HG02885 (cell line): ENCODE results near the gene HTN1.
"Not testable (repeated sequence)": the region's sequence is repeated elsewhere in the genome, so short reads cannot be mapped to it uniquely, and the experiment has no call there.

Source experiments
- ATAC-seq: cut with Tn5 transposase; IDR thresholded peaks from one replicate; pipeline ENCODE4 v1.9.1; 2021; ENCODE audit warnings: mild to moderate bottlenecking; ENCODE audit not compliant: unreplicated experiment, poor library complexity

Gene HTN1

DNA sequence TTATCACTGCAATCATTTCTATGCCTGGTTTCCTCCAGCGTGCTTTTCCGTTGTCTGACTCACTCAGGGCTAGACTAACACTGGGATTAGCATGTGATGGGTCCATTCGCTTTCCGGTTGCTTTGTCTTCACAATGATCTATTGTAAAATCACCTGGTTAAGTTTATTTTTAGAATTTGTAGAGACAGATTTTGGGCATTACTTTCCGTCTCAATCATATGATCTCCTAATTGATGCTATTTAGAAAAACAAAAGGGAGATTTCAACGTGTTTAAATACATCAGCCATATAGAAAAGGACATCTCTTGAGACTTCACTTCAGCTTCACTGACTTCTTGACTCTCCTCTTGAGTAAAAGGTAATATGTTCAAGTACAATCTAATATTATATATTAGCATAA, at the start of gene HTN1:
Gene HTN1, plus strand, starts transcription at position 301 of the 400 bp plus-strand sequence. CDS start 2,639 bp downstream, outside the sequence.
- ATAC-seq = not testable (repeated sequence)

DNA sequence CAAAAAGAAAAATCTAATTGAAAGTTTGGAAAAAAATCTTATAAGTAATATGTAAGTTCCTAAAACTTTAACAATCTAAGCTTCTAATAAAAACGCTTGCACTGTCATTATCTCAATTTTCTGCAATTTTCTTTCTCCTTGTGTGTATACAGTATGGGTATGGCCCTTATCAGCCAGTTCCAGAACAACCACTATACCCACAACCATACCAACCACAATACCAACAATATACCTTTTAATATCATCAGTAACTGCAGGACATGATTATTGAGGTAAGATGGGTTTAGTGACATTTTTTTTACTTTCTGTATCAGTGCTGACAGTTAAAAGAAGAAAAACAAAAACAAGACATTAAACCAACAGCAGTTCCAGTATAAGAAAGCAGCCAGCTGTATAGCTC, 49.5 kb upstream of the HTN1 start:
- no peak for ATAC-seq

DNA sequence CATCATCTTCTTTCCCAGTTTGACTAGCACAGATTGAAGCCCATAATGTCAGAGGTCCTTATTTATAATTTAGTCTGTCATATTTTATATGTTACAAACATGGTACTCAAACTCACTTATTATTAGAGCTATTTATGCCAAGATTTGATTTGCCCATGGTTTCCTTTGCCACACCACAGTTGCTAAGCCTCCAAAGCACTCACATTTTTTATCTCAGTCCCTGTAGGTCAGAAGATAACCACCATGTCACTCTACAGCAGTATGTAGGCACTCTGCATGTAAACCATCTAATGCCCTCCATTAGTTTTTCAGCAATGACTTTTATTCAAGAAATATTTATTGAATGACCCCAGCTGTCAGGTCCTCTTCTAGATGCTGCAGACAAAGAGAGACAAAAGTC, 47.7 kb upstream of the HTN1 start:
- ATAC-seq = no peak

DNA sequence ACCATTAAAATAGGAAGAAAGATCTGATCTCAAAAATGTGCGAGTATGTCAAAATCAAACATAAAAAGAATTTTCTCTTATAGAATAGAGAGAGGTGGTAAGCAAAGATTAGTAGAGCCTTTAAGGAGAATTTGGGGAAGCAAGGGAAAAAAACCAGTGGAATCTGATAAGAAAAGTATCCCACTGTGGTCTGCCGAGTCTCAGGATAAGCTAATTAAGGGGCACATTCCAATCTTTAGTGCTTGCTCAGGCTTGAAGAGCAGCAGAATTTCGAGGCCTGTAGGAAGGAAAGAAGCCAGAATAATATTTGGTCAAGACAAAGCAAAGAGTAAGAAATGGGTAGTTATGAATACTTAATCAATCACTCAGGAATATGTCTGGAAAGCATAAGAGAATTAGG, 41.5 kb upstream of the HTN1 start:
- no peak for ATAC-seq

DNA sequence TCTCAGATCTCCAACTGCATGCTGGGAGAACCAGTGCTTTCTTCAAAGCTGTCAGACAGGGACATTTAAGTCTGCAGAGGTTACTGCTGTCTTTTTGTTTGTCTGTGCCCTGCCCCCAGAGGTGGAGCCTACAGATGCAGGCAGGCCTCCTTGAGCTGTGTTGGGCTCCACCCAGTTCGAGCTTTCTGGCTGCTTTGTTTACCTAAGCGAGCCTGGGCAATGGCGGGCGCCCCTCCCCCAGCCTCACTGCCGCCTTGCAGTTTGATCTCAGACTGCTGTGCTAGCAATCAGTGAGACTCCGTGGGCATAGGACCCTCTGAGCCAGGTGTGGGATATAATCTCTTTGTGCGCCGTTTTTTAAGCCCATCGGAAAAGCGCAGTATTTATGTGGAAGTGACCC, 31.2 kb upstream of the HTN1 start:
- not testable (repeated sequence) for ATAC-seq

DNA sequence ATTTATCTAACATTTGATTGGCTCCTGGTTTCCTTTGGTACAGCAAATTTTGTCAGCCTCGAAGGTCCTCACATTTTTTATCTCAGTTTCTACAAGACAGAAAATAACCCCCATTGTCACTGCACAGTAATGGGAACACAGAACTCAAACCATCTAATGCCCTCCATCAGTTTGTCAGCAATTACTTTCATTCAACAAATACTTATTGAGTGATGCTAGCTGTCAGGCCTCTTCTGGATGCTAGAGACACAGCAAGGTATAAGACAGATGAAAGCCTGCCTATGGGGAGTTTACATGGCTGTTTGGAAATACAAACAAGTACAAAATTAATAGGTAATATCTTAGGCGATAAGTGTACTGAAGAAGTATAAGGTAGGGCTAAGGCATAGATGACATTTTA, 27.0 kb upstream of the HTN1 start:
- no peak for ATAC-seq

DNA sequence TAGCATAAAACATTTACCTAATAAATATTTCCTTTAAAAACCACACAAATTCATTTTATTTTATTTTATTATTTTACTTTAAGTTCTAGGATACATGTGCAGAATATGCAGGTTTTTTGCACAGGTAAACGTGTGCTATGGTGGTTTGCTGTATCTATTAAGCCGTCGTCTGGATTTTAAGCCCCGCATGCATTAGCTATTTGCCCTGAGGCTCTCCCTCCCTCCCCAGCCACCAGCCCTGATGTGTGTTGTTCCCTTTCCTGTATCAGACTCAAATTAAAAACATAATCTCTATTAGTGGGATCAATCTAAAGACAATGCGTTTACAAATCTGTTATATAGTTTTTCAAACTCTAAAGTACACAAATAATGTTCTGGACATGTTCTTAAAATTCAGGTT, 23.2 kb upstream of the HTN1 start:
- ATAC-seq = no peak

DNA sequence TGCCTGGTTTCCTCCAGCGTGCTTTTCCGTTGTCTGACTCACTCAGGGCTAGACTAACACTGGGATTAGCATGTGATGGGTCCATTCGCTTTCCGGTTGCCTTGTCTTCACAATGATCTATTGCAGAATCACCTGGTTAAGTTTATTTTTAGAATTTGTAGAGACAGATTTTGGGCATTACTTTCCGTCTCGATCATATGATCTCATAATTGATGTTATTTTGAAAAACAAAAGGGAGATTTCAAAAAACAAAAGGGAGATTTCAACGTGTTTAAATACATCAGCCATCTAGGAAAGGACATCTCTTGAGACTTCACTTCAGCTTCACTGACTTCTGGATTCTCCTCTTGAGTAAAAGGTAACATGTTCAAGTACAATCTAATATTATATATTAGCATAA, 22.1 kb upstream of the HTN1 start, which contains the start of gene HTN3:
Gene HTN3, plus strand, starts transcription at position 301 of the 400 bp plus-strand sequence. CDS start 2,282 bp downstream, outside the sequence.
- not testable (repeated sequence) for ATAC-seq

DNA sequence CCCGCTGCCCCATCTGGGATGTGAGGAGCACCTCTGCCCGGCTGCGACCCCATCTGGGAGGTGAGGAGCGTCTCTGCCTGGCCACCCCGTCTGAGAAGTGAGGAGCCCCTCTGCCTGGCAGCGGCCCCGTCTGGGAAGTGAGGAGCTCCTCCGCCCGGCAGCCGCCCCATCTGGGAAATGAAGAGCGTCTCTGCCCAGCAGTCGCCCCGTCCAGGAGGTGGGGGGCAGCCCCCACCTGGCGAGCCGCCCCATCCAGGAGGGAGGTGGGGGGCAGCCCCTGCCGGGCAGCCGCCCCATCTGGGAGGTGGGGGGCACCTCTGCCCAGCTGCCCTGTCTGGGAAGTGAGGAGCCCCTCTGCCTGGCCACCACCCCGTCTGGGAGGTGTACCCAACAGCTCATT, 12.7 kb upstream of the HTN1 start:
- not testable (repeated sequence) for ATAC-seq

DNA sequence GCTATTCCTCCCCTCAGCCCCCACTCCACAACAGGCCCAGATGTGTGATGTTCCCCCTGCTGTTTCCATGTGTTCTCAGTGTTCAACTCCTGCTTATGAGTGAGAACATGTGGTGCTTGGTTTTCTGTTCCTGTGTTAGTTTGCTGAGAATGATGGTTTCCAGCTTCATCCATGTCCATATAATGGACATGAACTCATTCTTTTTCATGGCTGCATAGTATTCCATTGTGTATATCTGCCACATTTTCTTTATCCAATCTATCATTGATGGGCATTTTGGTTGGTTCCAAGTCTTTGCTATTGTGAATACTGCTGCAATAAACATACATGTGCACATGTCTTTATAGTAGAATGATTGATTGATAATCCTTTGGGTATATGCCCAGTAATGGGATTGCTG, 10.3 kb upstream of the HTN1 start:
- ATAC-seq = not testable (repeated sequence)

DNA sequence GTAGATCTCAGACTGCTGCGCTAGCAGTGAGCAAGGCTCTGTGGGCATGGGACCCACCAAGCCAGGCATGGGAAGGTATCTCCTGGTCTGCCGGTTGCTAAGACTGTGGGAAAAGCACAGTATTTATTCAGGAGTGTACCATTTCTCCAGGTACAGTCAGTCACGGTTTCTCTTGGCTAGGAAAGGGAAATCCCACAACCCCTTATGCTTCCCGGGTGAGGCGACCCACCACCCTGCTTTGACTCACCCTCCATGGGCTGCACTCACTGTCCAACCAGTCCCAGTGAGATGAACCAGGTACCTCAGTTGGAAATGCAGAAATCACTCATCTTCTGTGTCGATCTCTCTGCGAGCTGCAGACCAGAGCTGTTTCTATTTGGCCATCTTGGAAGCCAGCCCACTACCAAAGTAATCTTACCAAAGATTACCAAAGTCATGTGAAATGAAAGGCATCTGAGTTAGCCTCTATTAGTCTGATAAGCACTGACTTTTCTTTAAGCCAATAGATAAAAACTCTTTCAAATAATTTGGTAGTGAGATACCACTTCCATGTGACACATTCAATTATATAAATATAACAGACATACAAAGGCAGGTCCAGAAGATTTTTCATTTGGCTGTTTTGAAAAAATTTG, 8.5 kb upstream of the HTN1 start:
- ATAC-seq = no peak

DNA sequence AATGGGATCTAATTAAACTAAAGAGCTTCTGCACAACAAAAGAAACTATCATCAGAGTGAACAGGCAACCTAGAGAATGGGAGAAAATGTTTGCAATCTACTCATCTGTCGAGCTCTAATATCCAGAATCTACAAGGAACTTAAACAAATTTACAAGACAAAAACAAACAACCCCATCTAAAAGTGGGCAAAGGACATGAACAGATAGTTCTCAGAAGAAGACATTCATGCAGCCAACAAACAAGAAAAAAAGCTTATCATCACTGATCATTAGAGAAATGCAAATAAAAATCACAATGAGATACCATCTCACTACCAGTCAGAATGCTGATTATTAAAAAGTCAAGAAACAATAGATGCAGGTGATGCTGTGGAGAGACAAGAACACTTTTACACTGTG, 6.3 kb downstream of the HTN1 start:
- not testable (repeated sequence) for ATAC-seq

DNA sequence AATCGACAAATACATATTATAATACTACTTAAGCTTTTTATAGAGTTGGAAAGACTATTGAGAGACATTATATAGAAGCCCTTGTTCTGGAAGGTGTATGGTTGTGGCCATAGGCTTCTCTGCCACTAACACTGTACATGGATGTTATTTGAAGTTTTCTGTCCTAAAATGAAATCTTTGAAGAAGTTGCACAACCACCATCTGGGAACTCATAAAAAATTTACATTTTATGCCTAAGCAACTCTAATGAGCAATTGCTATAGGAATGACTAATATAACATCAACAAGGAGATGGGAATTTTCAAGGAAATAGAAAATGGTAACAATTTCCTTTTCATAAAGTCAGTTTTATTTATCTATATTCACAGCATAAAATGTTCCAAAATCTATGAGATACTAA, 7.4 kb downstream of the HTN1 start:
- ATAC-seq = no peak

DNA sequence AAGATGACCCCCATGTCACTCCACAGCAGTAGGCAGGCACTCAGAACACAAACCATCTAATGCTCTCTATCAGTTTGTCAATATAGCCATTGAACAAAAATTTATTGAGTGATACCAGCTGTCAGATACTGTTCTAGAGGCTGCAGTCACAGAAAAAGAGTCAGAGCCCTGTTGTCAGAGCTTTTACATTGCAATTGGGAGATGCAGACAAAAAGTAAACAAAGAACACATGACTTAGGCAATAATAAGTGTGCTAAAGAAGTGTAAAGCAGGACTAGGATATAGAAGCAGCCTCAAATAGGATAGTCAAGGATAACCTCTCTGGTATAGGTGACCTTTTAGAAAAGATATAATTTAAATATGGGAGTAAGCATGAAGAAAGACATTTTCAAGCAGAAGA, 8.9 kb downstream of the HTN1 start:
- no peak for ATAC-seq

DNA sequence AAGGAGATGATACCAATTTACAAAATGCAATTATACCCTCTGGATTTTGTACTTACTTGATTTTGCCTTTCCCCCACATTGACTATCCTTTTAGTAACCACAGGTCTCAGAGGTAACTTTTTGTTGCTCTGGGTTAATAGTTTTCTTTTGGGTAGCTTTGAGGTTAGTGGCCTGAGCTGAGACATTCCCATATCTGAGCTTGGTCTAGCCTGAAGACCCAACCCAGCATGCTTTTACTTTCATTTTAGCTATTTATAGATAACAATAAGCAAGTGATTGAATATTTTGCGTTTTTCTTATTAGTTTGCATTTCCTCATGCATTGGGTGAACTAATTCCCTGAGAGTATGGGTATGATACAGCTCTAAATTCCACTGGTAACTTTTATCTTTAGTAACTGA, 11.8 kb downstream of the HTN1 start:
- ATAC-seq = peak; percentile 66

DNA sequence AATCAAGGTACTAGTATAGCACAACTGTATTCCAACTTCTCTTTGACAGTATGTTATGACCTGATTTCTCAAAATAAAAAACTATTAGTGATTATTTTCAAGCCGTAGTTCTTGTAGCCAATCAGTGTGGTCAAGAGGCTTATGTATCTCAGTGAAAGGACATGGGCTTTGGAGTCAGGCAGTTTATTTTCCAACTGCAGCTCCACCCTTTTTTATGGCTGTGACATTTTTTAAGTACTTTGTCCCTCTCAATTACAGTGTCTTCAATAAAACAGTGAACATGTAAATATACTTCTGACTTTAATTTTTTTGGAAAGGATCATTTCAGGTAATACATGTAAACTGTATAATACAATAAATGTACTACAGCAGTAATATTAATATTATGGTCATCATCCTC, 30.0 kb downstream of the HTN1 start:
- ATAC-seq = no peak

DNA sequence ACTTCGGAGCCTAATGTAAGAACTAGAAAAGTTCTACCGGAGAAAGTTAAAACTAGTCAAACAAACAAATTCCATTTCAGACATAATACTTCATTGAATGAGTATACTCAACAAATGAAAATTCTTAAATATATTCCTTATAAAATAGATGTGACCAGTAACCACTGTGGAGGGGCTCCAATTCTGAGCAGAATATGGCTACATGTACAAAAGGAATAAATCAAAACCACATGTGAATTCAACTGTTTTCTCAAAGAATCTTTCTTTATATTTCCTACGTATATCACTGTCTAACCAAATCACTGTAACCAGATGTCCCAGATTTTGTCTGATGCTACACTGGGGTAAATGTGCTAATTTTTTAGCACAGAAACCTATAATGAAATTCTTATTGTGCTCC, 49.0 kb downstream of the HTN1 start:
- no peak for ATAC-seq
